GM12873 (cell line): Measurements from ENCODE around the gene MAS1L.

Source experiments
- TF ChIP-seq, protein P1 (sequence below): IDR thresholded peaks from 2 replicates; pipeline ENCODE4 v1.5.1; 2012; ENCODE audit warnings: low read depth, mild to moderate bottlenecking, moderate library complexity, low read length, control low read depth; ENCODE audit not compliant: insufficient read depth; ENCODE audit errors: missing control alignments

MAS1L gene

GRCh38 chr6:29483735-29484134, 4.0 kb downstream of the MAS1L start:
- TF ChIP-seq, protein P1, sequence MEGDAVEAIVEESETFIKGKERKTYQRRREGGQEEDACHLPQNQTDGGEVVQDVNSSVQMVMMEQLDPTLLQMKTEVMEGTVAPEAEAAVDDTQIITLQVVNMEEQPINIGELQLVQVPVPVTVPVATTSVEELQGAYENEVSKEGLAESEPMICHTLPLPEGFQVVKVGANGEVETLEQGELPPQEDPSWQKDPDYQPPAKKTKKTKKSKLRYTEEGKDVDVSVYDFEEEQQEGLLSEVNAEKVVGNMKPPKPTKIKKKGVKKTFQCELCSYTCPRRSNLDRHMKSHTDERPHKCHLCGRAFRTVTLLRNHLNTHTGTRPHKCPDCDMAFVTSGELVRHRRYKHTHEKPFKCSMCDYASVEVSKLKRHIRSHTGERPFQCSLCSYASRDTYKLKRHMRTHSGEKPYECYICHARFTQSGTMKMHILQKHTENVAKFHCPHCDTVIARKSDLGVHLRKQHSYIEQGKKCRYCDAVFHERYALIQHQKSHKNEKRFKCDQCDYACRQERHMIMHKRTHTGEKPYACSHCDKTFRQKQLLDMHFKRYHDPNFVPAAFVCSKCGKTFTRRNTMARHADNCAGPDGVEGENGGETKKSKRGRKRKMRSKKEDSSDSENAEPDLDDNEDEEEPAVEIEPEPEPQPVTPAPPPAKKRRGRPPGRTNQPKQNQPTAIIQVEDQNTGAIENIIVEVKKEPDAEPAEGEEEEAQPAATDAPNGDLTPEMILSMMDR: no peak

- TF ChIP-seq, protein P1: no peak
Measured at GRCh38 chr6:29483186-29483585, 4.6 kb downstream of the MAS1L start.

- TF ChIP-seq, protein P1: no peak
Measured at GRCh38 chr6:29479560-29479959, 8.2 kb downstream of the MAS1L start.

DNA sequence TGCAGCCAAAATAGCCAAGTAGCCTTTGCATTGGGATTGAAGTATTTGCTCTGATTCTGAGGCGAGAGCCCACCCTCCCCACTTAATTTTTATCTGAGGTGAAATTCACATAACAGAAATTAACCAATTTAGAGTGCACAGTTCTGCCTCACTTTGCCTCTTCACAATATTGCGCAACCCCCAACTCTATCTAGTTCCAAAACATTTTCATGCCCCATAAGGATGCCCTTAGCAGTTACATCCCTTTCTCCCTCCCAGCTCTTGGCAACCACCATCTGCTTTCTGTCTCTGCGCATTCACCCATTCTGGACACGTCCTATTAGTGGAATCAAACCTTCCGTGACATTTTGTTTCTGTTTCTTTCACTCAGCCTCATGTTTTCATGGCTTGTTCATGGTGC, 9.0 kb downstream of the MAS1L start:
- TF ChIP-seq, protein P1: no peak

DNA sequence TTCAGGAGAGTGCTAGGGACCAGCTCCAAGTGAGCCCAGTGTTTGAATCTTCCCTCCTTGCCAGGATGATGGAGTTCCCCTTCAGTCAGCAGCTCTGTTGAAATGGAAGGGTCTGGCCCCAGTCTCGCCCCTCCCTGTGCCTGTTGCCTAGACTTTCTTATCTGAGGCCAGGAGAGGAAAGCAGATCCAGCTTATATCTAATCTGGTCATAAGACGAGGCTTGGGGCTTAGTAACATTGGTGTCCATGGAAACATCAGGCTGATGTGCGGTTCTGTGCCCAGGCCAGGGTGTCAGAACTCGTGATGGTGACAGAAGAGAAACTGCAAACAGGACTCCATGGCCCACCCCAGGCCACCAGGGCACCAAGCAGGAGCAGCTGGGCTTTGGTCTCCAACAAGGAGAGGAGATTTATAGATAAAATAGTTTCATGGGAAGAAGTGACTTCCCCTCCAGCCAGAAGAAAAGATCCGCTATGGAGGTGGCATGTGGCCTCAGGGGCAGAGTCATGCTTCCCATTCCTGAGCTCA, 9.8 kb downstream of the MAS1L start:
- TF ChIP-seq, protein P1: no peak

DNA sequence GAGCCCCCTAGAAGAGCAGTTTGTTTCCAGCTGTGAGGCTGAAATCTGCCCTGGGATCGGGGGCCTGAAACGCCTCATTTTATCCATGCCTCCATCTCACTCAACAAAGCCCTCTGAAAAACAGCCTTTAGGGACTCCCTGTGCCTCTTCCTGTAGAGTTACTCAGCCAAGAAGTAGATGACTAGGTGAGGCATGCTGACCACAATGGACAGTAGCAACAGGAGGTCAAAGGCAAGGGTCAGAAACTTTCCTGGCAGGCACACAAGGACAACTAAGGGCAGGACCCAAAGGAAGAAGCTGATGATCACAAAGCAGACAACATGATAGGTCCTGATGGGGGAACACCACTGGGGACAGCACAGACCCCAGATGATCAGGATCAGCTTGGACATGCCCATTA, 12.8 kb downstream of the MAS1L start:
- TF ChIP-seq, protein P1: no peak

GRCh38 chr6:29466241-29466640, 21.5 kb downstream of the MAS1L start:
- TF ChIP-seq, protein P1: no peak

- TF ChIP-seq, protein P1: no peak
Measured at GRCh38 chr6:29465801-29466200, 22.0 kb downstream of the MAS1L start.
